IMR-90 (cell line): ENCODE results near the gene CREBL2. TPM values are rescaled to one million over a fixed set of nuclear protein-coding genes. Genes with fewer than 3 reads are reported as not detected.

ENCODE experiments used
- ATAC-seq: fragments of 200-7000 bp; cut with Tn5 transposase; 2 replicates; pipeline ENCODE4 v1.9.1; 2020; ENCODE audit warnings: low read depth, mild to moderate bottlenecking, moderate library complexity
- BruUV-seq: library from RNA; stranded (reverse); fragments of 400-500 nt; replicated peaks from 2 replicates; lab custom pipeline; 2021; lab: Mats Ljungman, UMichigan
- CTCF ChIA-PET: fragments of 300-600 bp; formaldehyde crosslinking; extraction: SDS; loops from one replicate; lab custom pipeline; 2021; ENCODE audit warnings: antibody characterized with exemption; lab: Yijun Ruan, JAX
- POLR2A ChIA-PET: fragments of 300-600 bp; sonication (Branson Sonifier 250); formaldehyde crosslinking; loops from one replicate; lab custom pipeline; 2022; ENCODE audit warnings: antibody characterized with exemption; ENCODE audit not compliant: unreplicated experiment; lab: Charles Lee
- DNase-seq: peaks from one replicate; pipeline ENCODE4 v3.0.0; 2013
- H2AFZ ChIP-seq: replicated peaks from 2 replicates; pipeline ENCODE3; 2013; ENCODE audit warnings: low read length, mild to moderate bottlenecking; ENCODE audit not compliant: poor library complexity
- H2AK5ac ChIP-seq: 2 replicates; pipeline ENCODE4 v1.6.1; 2013; ENCODE audit warnings: low read depth, low read length, inconsistent platforms
- H2AK9ac ChIP-seq: replicated peaks from 2 replicates; pipeline ENCODE3; 2013; ENCODE audit warnings: mild to moderate bottlenecking, low read depth, low read length, moderate library complexity; ENCODE audit not compliant: poor library complexity
- H2BK120ac ChIP-seq: 2 replicates; pipeline ENCODE4 v1.6.1; 2013; ENCODE audit warnings: low read depth, low read length, inconsistent platforms
- H2BK15ac ChIP-seq: 3 replicates; pipeline ENCODE4 v1.6.1; 2013; ENCODE audit warnings: low read depth, low read length, inconsistent platforms
- H2BK20ac ChIP-seq: 2 replicates; pipeline ENCODE4 v1.6.1; 2013; ENCODE audit warnings: low read depth, mild to moderate bottlenecking, inconsistent platforms, low read length, moderate library complexity
- H2BK5ac ChIP-seq: 2 replicates; pipeline ENCODE4 v1.6.1; 2013; ENCODE audit warnings: mild to moderate bottlenecking, low read depth, low read length, inconsistent platforms; ENCODE audit not compliant: poor library complexity, severe bottlenecking
- H3K14ac ChIP-seq: replicated peaks from 2 replicates; pipeline ENCODE4 v1.6.1; 2013; ENCODE audit warnings: low read depth, low read length, inconsistent platforms
- H3K18ac ChIP-seq: 2 replicates; pipeline ENCODE4 v1.6.1; 2013; ENCODE audit warnings: low read depth, low read length, control low read depth
- H3K23ac ChIP-seq: 2 replicates; pipeline ENCODE4 v1.6.1; 2013; ENCODE audit warnings: low read depth, low read length, inconsistent platforms
- H3K27ac ChIP-seq: 2 replicates; pipeline ENCODE4 v1.5.1; 2013; ENCODE audit warnings: mild to moderate bottlenecking, control low read depth, low read length; ENCODE audit not compliant: insufficient read depth
- H3K27me3 ChIP-seq: 2 replicates; pipeline ENCODE4 v1.6.1; 2013; ENCODE audit warnings: low read length; ENCODE audit not compliant: control insufficient read depth, insufficient read depth
- H3K36me3 ChIP-seq: 2 replicates; pipeline ENCODE4 v1.6.1; 2013; ENCODE audit warnings: low read length, mixed read lengths; ENCODE audit not compliant: control insufficient read depth, insufficient read depth
- H3K4ac ChIP-seq: 2 replicates; pipeline ENCODE4 v1.6.1; 2013; ENCODE audit warnings: low read depth, low read length, inconsistent platforms
- H3K4me1 ChIP-seq: 2 replicates; pipeline ENCODE4 v1.6.1; 2013; ENCODE audit warnings: low read length, mixed read lengths; ENCODE audit not compliant: control insufficient read depth, insufficient read depth
- H3K4me2 ChIP-seq: 2 replicates; pipeline ENCODE4 v1.6.1; 2013; ENCODE audit warnings: low read depth, mild to moderate bottlenecking, control low read depth, low read length, moderate library complexity
- H3K4me3 ChIP-seq: 2 replicates; pipeline ENCODE4 v1.5.1; 2013; ENCODE audit warnings: low read depth, mild to moderate bottlenecking, control low read depth, low read length, moderate library complexity; ENCODE audit not compliant: insufficient read depth
- H3K56ac ChIP-seq: 2 replicates; pipeline ENCODE4 v1.6.1; 2013; ENCODE audit warnings: low read length, inconsistent platforms; ENCODE audit not compliant: insufficient read depth; ENCODE audit errors: extremely low read depth
- H3K79me1 ChIP-seq, 2 experiments: 2 replicates each; pipeline ENCODE4 v1.6.1; 2013; ENCODE audit warnings: low read length in 2 of 2, inconsistent platforms in 1 of 2, low read depth in 1 of 2
- H3K9ac ChIP-seq: 2 replicates; pipeline ENCODE4 v1.6.1; 2013; ENCODE audit warnings: low read depth, low read length, control low read depth
- H3K9me1 ChIP-seq: 2 replicates; pipeline ENCODE4 v1.6.1; 2013; ENCODE audit warnings: low read length, inconsistent platforms; ENCODE audit not compliant: insufficient read depth
- H3K9me3 ChIP-seq: 2 replicates; pipeline ENCODE4 v1.6.1; 2013; ENCODE audit warnings: low read length; ENCODE audit not compliant: control insufficient read depth, insufficient read depth
- H4K20me1 ChIP-seq: 2 replicates; pipeline ENCODE4 v1.6.1; 2013; ENCODE audit warnings: low read length, inconsistent platforms; ENCODE audit not compliant: insufficient read depth
- H4K5ac ChIP-seq: 2 replicates; pipeline ENCODE4 v1.6.1; 2013; ENCODE audit warnings: mild to moderate bottlenecking, low read depth, low read length, control low read depth
- H4K8ac ChIP-seq, 2 experiments: 2 replicates each; pipeline ENCODE4 v1.6.1; 2013; ENCODE audit warnings: low read depth in 2 of 2, low read length in 2 of 2, control low read depth in 1 of 2, inconsistent platforms in 1 of 2
- H4K91ac ChIP-seq: 2 replicates; pipeline ENCODE4 v1.6.1; 2013; ENCODE audit warnings: low read depth, low read length, inconsistent platforms; ENCODE audit not compliant: insufficient read depth
- FOS ChIP-seq: fragments of 150-350 bp; IDR thresholded peaks from 2 replicates; pipeline ENCODE4 v1.6.1; 2016; ENCODE audit warnings: low read depth, low read length
- MAZ ChIP-seq: IDR thresholded peaks from 2 replicates; pipeline ENCODE4 v1.6.1; 2012; ENCODE audit warnings: low read depth, mild to moderate bottlenecking, low read length, improper control_type of control experiment, moderate library complexity, borderline replicate concordance
- MXI1 ChIP-seq: IDR thresholded peaks from 2 replicates; pipeline ENCODE4 v1.6.1; 2012; ENCODE audit warnings: low read depth, mild to moderate bottlenecking, low read length, moderate library complexity, borderline replicate concordance
- WGBS, 2 experiments: methylation state at CpG; one replicate each; pipeline versions ENCODE4 v1.1.5 to v1.1.7; 2013; ENCODE audit warnings: missing lambda C conversion rate in 2 of 2; ENCODE audit not compliant: insufficient read length in 1 of 2; ENCODE audit errors: extremely low coverage in 2 of 2; 5-methylcytosine and 5-hydroxymethylcytosine counted together
- dilution Hi-C: fragments of 300-500 bp; cut with HindIII; formaldehyde crosslinking; loops from one replicate; pipeline ENCODE4 v1.14.3; 2018; ENCODE audit warnings: low sequenced_read_pairs; ENCODE audit not compliant: unreplicated experiment
- in situ Hi-C: fragments of 300-500 bp; cut with MboI; formaldehyde crosslinking; loops from 3 replicates; pipeline ENCODE4 v1.14.3; 2019; ENCODE audit warnings: low sequenced_read_pairs, inconsistent platforms, mixed read lengths
- intact Hi-C: fragments of 100-400 bp; cut with micrococcal nuclease; formaldehyde crosslinking; loops from 2 replicates; pipeline ENCODE4 v1.10.0; 2022
- polyA plus RNA-seq, 3 experiments: library from polyadenylated mRNA; depleted of rRNA; stranded (reverse); fragments of >200 nt; gene quantifications; 2 replicates each; pipeline ENCODE4 v1.2.3, GENCODE V29; 2012; ENCODE audit warnings: low replicate concordance in 1 of 3
- total RNA-seq: library from RNA; depleted of rRNA; stranded (reverse); fragments of >200 nt; gene quantifications from 2 replicates; pipeline ENCODE4 v1.2.3, GENCODE V29; 2012

The CREBL2 gene
- total and polyA plus RNA-seq, 2 of the 4 experiments (the other 2 are of a cell fraction) = 11.5 to 19.0 TPM

DNA sequence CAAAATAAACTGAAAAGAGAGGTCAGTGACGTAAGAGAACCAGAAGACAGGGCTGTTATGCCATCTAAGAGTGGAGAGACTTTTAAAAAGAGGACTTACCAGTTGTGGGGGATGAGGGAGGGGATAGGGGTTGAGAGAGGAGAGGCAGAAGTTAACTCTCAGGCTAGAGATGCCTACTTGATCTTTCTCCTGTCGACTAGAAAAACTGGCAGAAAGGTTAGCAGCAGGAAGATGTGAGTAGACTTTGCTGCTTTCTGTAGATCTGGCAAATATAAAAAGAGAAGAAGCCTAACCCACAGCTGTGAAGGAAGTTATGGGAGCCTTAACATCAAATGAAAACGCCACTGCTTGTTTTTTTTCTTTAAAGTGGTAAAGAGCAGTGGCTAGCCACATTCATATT lies 10.7 kb downstream of the CREBL2 start:
- Histone ChIP-seq H3K79me1 (peaks cover 18 to 22% of the 10 kb centered on the region in 2 experiments), H3K36me3 (0 out of 2 replicates have a peak, but pooled peaks cover 4% of the 10 kb centered on the region), H3K9me3 (peaks cover 3% of the 10 kb centered on the region), H3K18ac (no peak overlapping the region), H3K27ac (no peak overlapping the region), H3K27me3 (no peaks in the 10 kb centered on the region), H2BK15ac (no peak overlapping the region), H3K9me1 (no peaks in the 10 kb centered on the region), H2AK5ac (no peak overlapping the region), H3K9ac (no peak overlapping the region), H2AFZ (no peak overlapping the region), H2BK120ac (no peak overlapping the region), H3K23ac (no peak overlapping the region), H3K4me1 (no peaks in the 10 kb centered on the region), H3K14ac (no peak overlapping the region), H4K8ac (no peak overlapping the region), H3K4me3 (no peak overlapping the region), H4K20me1 (no peaks in the 10 kb centered on the region), H2AK9ac (no peak overlapping the region), H4K91ac (no peak overlapping the region), H3K4ac (no peak overlapping the region), H2BK20ac (no peak overlapping the region), H3K56ac (no peak overlapping the region), H3K4me2 (no peak overlapping the region), H4K5ac (no peak overlapping the region), H2BK5ac (no peak overlapping the region)
- in situ Hi-C loops = no loop called here
- dilution Hi-C loops = no loop called here
- BruUV-seq = no TSS peak
- TF ChIP-seq MAZ = no peak
- no peak for TF ChIP-seq MXI1
- no peak for TF ChIP-seq FOS
- ChIA-PET CTCF (no interaction called here), POLR2A (no interaction called here)
- intact Hi-C loops = no loop called here
- ATAC-seq (no peak), DNase-seq (no peak)
- WGBS, 2 experiments = no CpG with 5 or more reads among the region's 3 CpGs
